A172 (cell line): ENCODE results near the gene EMX1. TPM values are rescaled to one million over a fixed set of nuclear protein-coding genes. Genes with fewer than 3 reads are reported as not detected.
A peak's percentile ranks its signal among the peaks of the same experiment; 100 is the strongest.

Source experiments
- DNase-seq: peaks from one replicate; pipeline ENCODE4 v3.0.0-alpha.2; 2015; ENCODE audit warnings: low spot score
- total RNA-seq: library from RNA; depleted of rRNA; stranded (reverse); fragments of >200 nt; shearing (Covaris generic); gene quantifications from 2 replicates; pipeline ENCODE4 v1.2.3, GENCODE V29; 2014

Gene EMX1
- total RNA-seq, 1 experiment from 2014 or later = 0.50 TPM

DNA sequence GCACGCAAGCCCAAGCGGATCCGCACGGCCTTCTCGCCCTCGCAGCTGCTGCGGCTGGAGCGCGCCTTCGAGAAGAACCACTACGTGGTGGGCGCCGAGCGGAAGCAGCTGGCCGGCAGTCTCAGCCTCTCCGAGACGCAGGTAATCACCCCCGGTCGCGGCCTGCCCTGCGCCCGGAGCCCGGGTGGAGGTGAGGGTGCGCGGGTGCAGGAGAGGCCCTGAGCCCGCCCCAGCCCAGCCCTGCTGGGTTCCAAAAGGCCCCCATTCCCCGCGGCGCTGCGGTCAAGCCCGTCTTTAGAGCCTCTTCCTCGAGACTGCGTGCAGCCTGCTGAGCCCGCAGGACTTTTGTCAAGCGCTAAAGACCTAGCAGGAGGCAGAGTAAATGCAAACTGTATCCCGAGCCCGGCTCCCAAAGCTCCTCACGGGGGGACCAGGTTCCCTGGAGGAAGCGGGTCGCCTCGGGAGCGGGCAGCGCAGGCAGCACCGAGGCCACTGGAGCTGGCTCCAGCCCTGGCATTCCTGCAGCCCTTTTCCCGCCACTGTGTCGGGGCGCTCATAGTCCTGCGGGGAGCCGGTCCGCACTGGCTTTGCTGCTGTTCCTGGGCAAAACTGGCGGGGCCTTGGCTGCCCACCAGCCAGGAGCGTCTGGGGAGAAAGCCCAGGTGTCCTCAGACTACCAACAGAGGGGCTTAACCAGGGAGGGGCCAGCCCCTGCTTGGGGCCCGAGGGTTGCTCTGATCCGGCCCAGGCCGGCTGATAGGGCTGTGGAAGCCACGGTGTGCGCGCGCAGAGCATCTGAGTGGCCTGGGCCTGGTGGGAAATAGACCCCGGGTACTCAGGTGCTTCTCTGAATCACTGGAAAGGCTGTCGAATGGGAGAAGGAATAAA is 7.3 kb downstream of the EMX1 start:
- no peak for DNase-seq

GRCh38 chr2:72925328-72925943 is 8.1 kb downstream of the EMX1 start:
- DNase-seq = no peak

GRCh38 chr2:72926368-72926767 is 9.0 kb downstream of the EMX1 start:
- no peak for DNase-seq

DNA sequence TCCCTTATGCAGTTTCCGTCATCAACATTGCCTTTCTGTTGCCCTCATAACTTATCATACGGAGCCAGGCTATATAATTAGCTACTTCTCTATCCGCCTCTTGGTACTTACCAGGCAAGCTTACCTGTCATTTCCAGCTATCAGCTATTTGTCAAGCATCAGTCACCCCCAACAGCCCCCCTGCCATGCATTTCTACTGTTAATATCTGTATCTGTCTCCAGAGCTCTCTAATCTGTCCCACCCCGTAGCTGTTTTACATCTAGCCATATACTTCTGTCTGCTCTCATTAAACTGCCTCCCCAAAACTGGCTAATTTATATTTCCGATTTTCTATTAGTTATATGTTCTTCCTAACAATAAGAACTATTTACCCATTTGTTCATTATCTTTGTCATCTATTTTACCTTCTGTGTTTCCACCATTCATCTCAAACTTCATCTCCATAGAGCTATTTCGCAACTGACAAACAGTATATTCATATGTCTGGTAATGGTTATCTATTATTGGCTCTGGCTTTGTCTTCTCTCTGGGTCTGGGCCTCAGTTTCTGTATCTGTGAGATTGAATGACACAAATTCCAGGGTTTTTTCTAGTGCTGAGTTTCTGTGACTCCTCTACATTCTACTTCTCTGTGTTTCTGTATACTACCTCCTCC is 9.6 kb downstream of the EMX1 start:
- DNase-seq = no peak

GRCh38 chr2:72927619-72928550 is 10.6 kb downstream of the EMX1 start:
- DNase-seq = no peak

- DNase-seq = no peak
These were observed 11.7 kb downstream of the EMX1 start for GRCh38 chr2:72929010-72929409.

DNA sequence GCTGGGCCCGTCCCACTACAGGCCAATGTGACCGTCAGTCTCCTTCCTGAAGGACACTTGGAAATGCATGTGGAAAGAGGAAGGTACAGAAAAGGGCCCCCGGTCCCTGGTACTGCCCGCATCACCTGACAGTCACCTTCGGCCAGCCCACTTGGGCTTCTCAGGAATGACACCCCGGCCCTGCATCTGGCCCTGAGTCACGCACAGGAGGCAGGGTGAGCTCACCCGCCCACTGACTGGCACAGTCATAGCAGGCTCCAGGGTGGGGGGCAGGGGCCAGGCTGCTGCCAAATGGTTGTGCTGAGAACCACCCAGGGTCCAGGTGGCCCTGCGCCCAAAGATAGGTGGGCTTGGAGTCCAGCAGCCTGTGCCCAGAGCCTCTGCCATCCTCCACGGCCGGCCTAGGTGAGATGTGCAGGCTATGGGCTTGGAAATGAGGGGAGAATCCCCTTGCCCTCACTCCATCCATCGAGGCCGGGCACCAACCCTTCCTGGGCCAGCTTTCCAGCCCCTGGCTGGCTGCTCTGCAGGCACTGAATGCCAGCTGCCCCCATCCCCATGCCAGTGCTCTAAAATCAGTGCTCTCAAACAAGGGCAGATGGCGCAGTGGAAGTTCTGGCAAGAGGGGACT is 14.1 kb downstream of the EMX1 start:
- peak; percentile 77 for DNase-seq

DNA sequence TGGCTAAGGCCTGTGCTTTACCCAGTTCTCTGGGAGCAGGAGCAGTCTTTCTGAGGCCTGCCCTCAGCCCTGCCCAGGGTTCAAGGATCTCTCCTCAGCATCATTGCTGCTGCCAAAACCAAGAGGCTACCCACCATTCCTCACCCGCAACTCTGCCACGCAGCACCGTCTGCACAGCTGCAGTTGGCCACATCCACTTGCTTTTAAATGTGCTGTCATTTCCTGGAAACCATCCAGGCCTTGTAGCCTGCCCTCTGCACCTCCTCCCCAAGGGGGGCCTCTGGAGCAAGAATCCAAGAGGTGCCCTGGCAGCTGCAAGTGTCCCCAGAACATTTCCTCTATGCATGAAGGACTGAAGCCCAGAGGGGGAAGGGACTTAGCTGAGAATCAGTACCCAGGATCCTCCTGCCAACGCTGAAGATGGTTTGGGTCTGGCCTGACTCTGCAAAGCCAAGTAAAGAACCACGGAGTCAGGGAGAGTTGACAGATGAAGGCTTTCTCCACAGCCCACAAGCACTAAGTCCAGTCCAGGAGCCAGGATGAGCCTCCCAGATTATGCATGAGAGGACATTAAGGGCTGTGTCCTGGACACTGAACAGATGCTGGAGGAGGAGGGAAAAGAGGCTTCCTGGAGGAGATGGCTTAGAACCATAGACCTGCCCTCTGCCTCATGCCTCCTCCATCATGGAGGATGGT is 14.9 kb downstream of the EMX1 start:
- DNase-seq = peak; percentile 62

DNA sequence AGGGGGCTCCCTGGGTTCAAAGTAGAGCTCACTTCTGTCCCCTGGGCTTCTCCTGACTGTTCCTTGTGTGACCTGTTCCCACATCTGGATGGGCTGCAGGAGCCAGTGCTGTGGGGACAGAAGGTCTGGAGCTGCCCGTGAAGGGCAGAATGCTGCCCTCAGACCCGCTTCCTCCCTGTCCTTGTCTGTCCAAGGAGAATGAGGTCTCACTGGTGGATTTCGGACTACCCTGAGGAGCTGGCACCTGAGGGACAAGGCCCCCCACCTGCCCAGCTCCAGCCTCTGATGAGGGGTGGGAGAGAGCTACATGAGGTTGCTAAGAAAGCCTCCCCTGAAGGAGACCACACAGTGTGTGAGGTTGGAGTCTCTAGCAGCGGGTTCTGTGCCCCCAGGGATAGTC is 15.5 kb downstream of the EMX1 start:
- DNase-seq = no peak

- no peak for DNase-seq
These were observed 15.9 kb downstream of the EMX1 start for GRCh38 chr2:72933207-72933606.

DNA sequence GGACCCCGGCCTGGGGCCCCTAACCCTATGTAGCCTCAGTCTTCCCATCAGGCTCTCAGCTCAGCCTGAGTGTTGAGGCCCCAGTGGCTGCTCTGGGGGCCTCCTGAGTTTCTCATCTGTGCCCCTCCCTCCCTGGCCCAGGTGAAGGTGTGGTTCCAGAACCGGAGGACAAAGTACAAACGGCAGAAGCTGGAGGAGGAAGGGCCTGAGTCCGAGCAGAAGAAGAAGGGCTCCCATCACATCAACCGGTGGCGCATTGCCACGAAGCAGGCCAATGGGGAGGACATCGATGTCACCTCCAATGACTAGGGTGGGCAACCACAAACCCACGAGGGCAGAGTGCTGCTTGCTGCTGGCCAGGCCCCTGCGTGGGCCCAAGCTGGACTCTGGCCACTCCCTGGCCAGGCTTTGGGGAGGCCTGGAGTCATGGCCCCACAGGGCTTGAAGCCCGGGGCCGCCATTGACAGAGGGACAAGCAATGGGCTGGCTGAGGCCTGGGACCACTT is 16.4 kb downstream of the EMX1 start:
- no peak for DNase-seq

DNA sequence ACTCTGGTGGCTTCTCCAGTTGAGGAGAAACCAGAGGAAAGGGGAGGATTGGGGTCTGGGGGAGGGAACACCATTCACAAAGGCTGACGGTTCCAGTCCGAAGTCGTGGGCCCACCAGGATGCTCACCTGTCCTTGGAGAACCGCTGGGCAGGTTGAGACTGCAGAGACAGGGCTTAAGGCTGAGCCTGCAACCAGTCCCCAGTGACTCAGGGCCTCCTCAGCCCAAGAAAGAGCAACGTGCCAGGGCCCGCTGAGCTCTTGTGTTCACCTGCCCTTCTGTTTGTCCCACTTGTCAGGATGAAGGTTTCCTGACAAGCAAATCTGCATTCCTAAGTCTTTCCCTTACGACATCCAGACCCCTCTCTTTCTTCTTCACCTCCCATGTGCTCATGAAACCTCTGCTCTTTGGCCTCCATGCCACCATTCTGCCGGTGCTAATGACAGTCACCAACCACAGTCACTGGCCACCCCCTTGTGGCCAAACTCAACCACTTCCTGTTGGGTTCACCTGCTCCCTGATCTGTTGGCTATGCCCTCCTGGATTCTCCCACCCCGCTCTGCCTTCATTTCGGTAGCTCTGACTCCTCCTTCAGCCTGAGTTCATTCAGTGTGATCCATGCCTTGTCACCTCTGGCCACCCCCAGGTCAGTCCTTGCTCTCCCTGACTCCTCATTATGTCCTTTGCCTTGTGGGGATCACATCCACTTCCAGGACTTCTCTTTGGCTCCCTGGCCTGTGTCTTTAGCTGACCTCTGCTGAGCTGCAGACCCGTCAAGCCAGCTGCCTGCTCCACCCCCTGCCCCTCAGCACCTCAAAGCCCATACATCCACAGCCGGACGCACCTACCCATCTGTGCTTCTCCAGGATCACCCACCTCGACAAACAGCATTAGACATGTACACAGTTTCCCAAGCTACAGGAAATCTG is 17.6 kb downstream of the EMX1 start:
- peak; percentile 59 for DNase-seq

- DNase-seq = no peak
These were observed 18.3 kb downstream of the EMX1 start for GRCh38 chr2:72935611-72935957.

DNA sequence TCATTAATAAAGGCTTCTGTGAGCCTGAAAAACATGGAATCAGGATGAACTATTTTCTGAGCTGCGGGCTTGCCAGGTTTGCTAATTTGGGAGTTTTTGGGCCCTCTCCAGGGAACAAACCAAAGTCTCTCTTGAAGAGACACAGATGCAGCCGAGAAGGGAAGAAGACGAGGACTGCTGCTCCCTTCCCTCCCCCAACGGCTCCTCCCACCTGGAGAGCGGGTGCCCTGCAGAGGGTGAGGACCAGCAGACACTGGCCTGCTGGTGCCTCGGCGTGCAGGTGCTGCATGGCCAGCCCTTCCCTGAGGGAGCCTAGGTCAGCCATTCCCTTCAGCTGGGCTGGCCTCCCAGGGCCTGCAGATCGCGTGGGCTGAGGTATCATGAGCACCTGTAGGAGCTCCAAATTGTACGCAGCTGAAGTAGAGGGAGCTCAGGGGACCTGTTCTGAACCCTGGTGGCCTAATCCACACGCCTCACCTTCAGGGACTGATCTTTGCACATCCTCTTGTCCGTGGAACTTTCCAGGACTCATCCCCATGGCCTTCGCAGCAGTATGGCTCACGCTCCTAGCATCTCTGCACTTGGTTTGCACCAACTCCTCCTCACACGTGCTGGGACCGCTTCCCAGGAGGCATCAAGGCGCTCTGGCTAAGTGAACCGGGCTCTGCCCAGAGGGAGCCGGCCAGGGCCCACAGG is 19.5 kb downstream of the EMX1 start:
- no peak for DNase-seq

- no peak for DNase-seq
These were observed 20.0 kb downstream of the EMX1 start for GRCh38 chr2:72937356-72937669.

GRCh38 chr2:72938455-72938854 is 21.1 kb downstream of the EMX1 start:
- no peak for DNase-seq

GRCh38 chr2:72940361-72940760 is 23.0 kb downstream of the EMX1 start:
- DNase-seq = no peak

GRCh38 chr2:72940786-72941185 is 23.5 kb downstream of the EMX1 start:
- DNase-seq = no peak

GRCh38 chr2:72942293-72942692 is 25.0 kb downstream of the EMX1 start:
- no peak for DNase-seq
